ENCODE results near the gene NAA30. TPM values are rescaled to one million over a fixed set of nuclear protein-coding genes. Genes with fewer than 3 reads are reported as not detected.

The NAA30 gene
- total RNA-seq, 1 donor from 2014 or later, result 21.4 TPM

DNA sequence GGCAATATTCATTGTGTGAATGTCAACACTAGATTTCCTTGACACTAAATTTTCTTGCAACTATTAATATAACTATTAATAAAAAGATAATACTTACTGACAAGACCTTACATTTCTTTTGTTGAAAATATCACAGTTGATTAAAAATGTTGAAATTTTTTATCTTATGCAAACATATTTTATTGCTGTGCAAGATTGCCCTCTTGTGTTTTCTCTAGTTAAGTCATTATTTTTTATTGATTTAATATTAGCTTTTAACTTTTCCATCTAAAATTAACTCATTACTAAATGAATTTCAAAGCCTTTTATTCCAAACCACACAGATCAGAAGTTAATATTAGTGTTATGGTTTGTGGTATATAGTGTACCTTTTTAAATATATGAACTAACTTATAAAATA, 11.7 kb upstream of the NAA30 start:
- no peak for DNase-seq (ENCODE audit: low read depth)
- H3K36me3 ChIP-seq (ENCODE audit: control insufficient read depth, insufficient read depth, low read length), result no peaks in the 10 kb centered on the region
- TF ChIP-seq CTCF (IDR thresholded peaks at IDR 0.05; ENCODE audit: insufficient read depth, low read length, poor library complexity, severe bottlenecking), result no peak
- H3K27me3 ChIP-seq (ENCODE audit: control insufficient read depth, insufficient read depth, low read length), result no peaks in the 10 kb centered on the region
- no peak overlapping the region for H3K4me3 ChIP-seq (ENCODE audit: low read depth, low read length)

- H3K27me3 ChIP-seq (ENCODE audit: control insufficient read depth, insufficient read depth, low read length), result no peaks in the 10 kb centered on the region
- no peak for DNase-seq (ENCODE audit: low read depth)
Measured at GRCh38 chr14:57380935-57381334, 9.5 kb upstream of the NAA30 start.

GRCh38 chr14:57382283-57382682, 8.1 kb upstream of the NAA30 start:
- H3K4me3 ChIP-seq (ENCODE audit: low read depth, low read length), result no peak overlapping the region
- DNase-seq (ENCODE audit: low read depth), result peak; percentile 59
- no peaks in the 10 kb centered on the region for H3K36me3 ChIP-seq (ENCODE audit: control insufficient read depth, insufficient read depth, low read length)
- H3K27me3 ChIP-seq (ENCODE audit: control insufficient read depth, insufficient read depth, low read length), result no peaks in the 10 kb centered on the region
- TF ChIP-seq CTCF (IDR thresholded peaks at IDR 0.05; ENCODE audit: insufficient read depth, low read length, poor library complexity, severe bottlenecking), result no peak

More at GRCh38 chr14:57380935-57381334, 9.5 kb upstream of the NAA30 start:
- Histone ChIP-seq H3K36me3 (ENCODE audit: control insufficient read depth, insufficient read depth, low read length) (no peaks in the 10 kb centered on the region), H3K4me3 (ENCODE audit: low read depth, low read length) (no peak overlapping the region)
- no peak for TF ChIP-seq CTCF (IDR thresholded peaks at IDR 0.05; ENCODE audit: insufficient read depth, low read length, poor library complexity, severe bottlenecking)

GRCh38 chr14:57383125-57383745, 7.2 kb upstream of the NAA30 start:
- no peak for TF ChIP-seq CTCF (IDR thresholded peaks at IDR 0.05; ENCODE audit: insufficient read depth, low read length, poor library complexity, severe bottlenecking)
- Histone ChIP-seq H3K4me3 (ENCODE audit: low read depth, low read length) (no peak overlapping the region), H3K36me3 (ENCODE audit: control insufficient read depth, insufficient read depth, low read length) (no peaks in the 10 kb centered on the region), H3K27me3 (ENCODE audit: control insufficient read depth, insufficient read depth, low read length) (no peaks in the 10 kb centered on the region)
- DNase-seq (ENCODE audit: low read depth), result no peak

- Histone ChIP-seq H3K4me3 (ENCODE audit: low read depth, low read length) (no peak overlapping the region), H3K27me3 (ENCODE audit: control insufficient read depth, insufficient read depth, low read length) (no peaks in the 10 kb centered on the region), H3K36me3 (ENCODE audit: control insufficient read depth, insufficient read depth, low read length) (no peaks in the 10 kb centered on the region)
- TF ChIP-seq CTCF (IDR thresholded peaks at IDR 0.05; ENCODE audit: insufficient read depth, low read length, poor library complexity, severe bottlenecking), result no peak
- DNase-seq (ENCODE audit: low read depth), result no peak
Measured at GRCh38 chr14:57388067-57388466, 2.3 kb upstream of the NAA30 start.

DNA sequence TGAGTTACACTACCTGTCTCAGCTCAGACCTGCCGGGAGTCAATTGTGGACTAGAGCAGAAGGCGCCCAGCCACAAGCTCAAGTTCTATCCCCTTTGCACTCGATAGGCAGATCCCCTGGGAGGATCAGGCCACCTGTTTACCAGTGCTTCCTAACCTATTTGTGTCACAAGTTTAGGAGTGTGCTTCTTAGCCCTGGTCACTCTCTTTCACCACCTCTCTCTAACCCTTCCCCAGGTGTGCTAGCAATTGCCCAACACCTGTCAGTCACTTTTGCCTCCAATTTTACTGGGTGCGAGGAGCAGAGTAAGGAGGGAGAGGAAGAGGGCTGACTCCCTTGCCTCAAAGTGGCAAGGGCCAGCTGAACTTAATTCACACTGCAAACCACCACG, 745 bp upstream of the NAA30 start:
- no peaks in the 10 kb centered on the region for H3K36me3 ChIP-seq (ENCODE audit: control insufficient read depth, insufficient read depth, low read length)
- no peaks in the 10 kb centered on the region for H3K27me3 ChIP-seq (ENCODE audit: control insufficient read depth, insufficient read depth, low read length)
- TF ChIP-seq CTCF (IDR thresholded peaks at IDR 0.05; ENCODE audit: insufficient read depth, low read length, poor library complexity, severe bottlenecking), result no peak
- no peak for DNase-seq (ENCODE audit: low read depth)
- H3K4me3 ChIP-seq (ENCODE audit: low read depth, low read length), result peak overlapping the region; percentile 72
